Right cardiac atrium (tissue), 5 donors: ENCODE results near the gene EPS8L2. TPM values are rescaled to one million over a fixed set of nuclear protein-coding genes. Genes with fewer than 3 reads are reported as not detected.

Experiments
- ATAC-seq, 2 donors: fragments of 200-7000 bp; cut with Tn5 transposase; one replicate each; pipeline versions ENCODE4 v1.8.0 to v1.9.1; 2020; ENCODE audit warnings: moderate library complexity in 2 of 2, mild to moderate bottlenecking in 1 of 2
- DNase-seq, 3 donors: peaks; one replicate each; pipeline ENCODE4 v3.0.0-alpha.2; 2020
- H3K27ac ChIP-seq: one replicate; pipeline ENCODE4 v1.5.1; 2013; ENCODE audit warnings: mild to moderate bottlenecking, low read length, control low read depth, moderate library complexity
- H3K27me3 ChIP-seq: one replicate; pipeline ENCODE4 v1.6.1; 2013; ENCODE audit not compliant: control insufficient read depth, insufficient read depth
- H3K4me1 ChIP-seq: one replicate; pipeline ENCODE4 v1.6.1; 2013; ENCODE audit warnings: low read length; ENCODE audit not compliant: control insufficient read depth, insufficient read depth
- H3K4me3 ChIP-seq: one replicate; pipeline ENCODE4 v1.5.1; 2013; ENCODE audit warnings: low read length, control low read depth
- H3K9me3 ChIP-seq: one replicate; pipeline ENCODE4 v1.6.1; 2013; ENCODE audit warnings: low read length; ENCODE audit not compliant: control insufficient read depth
- WGBS: extraction: QIAGEN DNeasy Blood & Tissue Kit; methylation state at CpG from one replicate; pipeline ENCODE4 v1.1.7; 2013; 5-methylcytosine and 5-hydroxymethylcytosine counted together
- intact Hi-C, 4 donors: fragments of 100-400 bp; cut with DNase I; formaldehyde crosslinking; loops; one replicate each; pipeline versions ENCODE4 v1.11.0 to v1.14.0; 2022 to 2023
- polyA plus RNA-seq: library from polyadenylated mRNA; stranded (reverse); fragments of 200-250 nt; gene quantifications from one replicate; pipeline ENCODE4 v1.2.3, GENCODE V29; 2013
- total RNA-seq, 4 donors: library from RNA; stranded (reverse); fragmentation: NEBNext Ultra II Directional; extraction: Animal tissue kit (Norgen Biotek cat#: 25700); gene quantifications; one replicate each; pipeline ENCODE4 v1.2.1, GENCODE V29; 2021
- donor health status: healthy with polysubstance abuse.
- donor health status: DM: no; HTN: yes; CAD: no.
- donor health status: DM: no; HTN: no; CAD: no.
- donor health status: DM: no; HTN: yes; CAD: no; lungs with severe emphysema.
- donor health status: DM: yes; HTN: yes; CAD: no.

Gene EPS8L2
- total and polyA plus RNA-seq, 5 donors = 3.1 to 8.2 (median 6.3) TPM

- DNase-seq (no peak), ATAC-seq (no peak)
- Histone ChIP-seq H3K4me1 (no peaks in the 10 kb centered on the region), H3K4me3 (no peak overlapping the region), H3K9me3 (no peaks in the 10 kb centered on the region), H3K27ac (no peak overlapping the region), H3K27me3 (no peaks in the 10 kb centered on the region)
- intact Hi-C loops = no loop called here
- WGBS = 33% methylated on average over 1 of the region's 1 CpG
Measured at GRCh38 chr11:745428-745827, 39.4 kb downstream of the EPS8L2 start.

GRCh38 chr11:746289-747157 is 40.5 kb downstream of the EPS8L2 start:
- Histone ChIP-seq H3K4me1 (no peaks in the 10 kb centered on the region), H3K9me3 (no peaks in the 10 kb centered on the region), H3K27ac (peak overlapping the region; percentile 37), H3K27me3 (no peaks in the 10 kb centered on the region), H3K4me3 (peak overlapping the region; percentile 95)
- WGBS = 23% methylated on average over 46 of the region's 46 CpGs
- ATAC-seq (peak; percentile 47 to 55), DNase-seq (peak in 2 of 3 donors; percentile 31 to 62)
- intact Hi-C loops = no loop called here

- under 1% methylated on average over 112 of the region's 112 CpGs for WGBS
- Histone ChIP-seq H3K4me3 (peak within 1 kb of the TSS; percentile 95), H3K4me1 (no peaks in the 10 kb centered on the region), H3K27ac (peak within 1 kb of the TSS; percentile 85), H3K27me3 (no peaks in the 10 kb centered on the region), H3K9me3 (no peaks in the 10 kb centered on the region)
- ATAC-seq (peak; percentile 98), DNase-seq (peak; percentile 93 to 97 (median 97))
- intact Hi-C loops = no loop called here
Measured at GRCh38 chr11:747158-748006, 41.4 kb downstream of the EPS8L2 start, which contains the start of gene TALDO1. TALDO1 (plus strand) TSS chr11:747464; CDS start chr11:747482, 18 bp downstream.

GRCh38 chr11:748007-748359 is 42.0 kb downstream of the EPS8L2 start:
- H3K9me3 ChIP-seq = no peaks in the 10 kb centered on the region
- ATAC-seq = peak; percentile 3 to 17
- no peaks in the 10 kb centered on the region for H3K27me3 ChIP-seq
- DNase-seq = peak in 1 of 3 donors; percentile 58
- WGBS = 11% methylated on average over 18 of the region's 18 CpGs
- peak overlapping the region; percentile 85 for H3K27ac ChIP-seq
- intact Hi-C loops = no loop called here
- peak overlapping the region; percentile 95 for H3K4me3 ChIP-seq
- H3K4me1 ChIP-seq = no peaks in the 10 kb centered on the region

GRCh38 chr11:749731-750130 is 43.7 kb downstream of the EPS8L2 start:
- DNase-seq (no peak), ATAC-seq (no peak)
- Histone ChIP-seq H3K27ac (no peak overlapping the region), H3K27me3 (no peaks in the 10 kb centered on the region), H3K9me3 (no peaks in the 10 kb centered on the region), H3K4me1 (no peaks in the 10 kb centered on the region), H3K4me3 (no peak overlapping the region)
- intact Hi-C loops = no loop called here
- WGBS = 62% methylated on average over 2 of the region's 2 CpGs

GRCh38 chr11:760236-760635 is 54.2 kb downstream of the EPS8L2 start:
- intact Hi-C loops = no loop called here
- no peak for DNase-seq
- Histone ChIP-seq H3K27me3 (no peaks in the 10 kb centered on the region), H3K9me3 (no peaks in the 10 kb centered on the region), H3K27ac (no peak overlapping the region), H3K4me1 (no peaks in the 10 kb centered on the region), H3K4me3 (no peak overlapping the region)
- ATAC-seq = no peak

- Histone ChIP-seq H3K9me3 (no peaks in the 10 kb centered on the region), H3K4me1 (no peaks in the 10 kb centered on the region), H3K27me3 (no peaks in the 10 kb centered on the region), H3K4me3 (no peak overlapping the region), H3K27ac (no peak overlapping the region)
- DNase-seq = peak in 1 of 3 donors; percentile 35
- WGBS = 84% methylated on average over 8 of the region's 8 CpGs
- intact Hi-C loops = no loop called here
- ATAC-seq = no peak
Measured at GRCh38 chr11:761526-762108, 55.6 kb downstream of the EPS8L2 start.

- Histone ChIP-seq H3K4me3 (no peak overlapping the region), H3K27me3 (no peaks in the 10 kb centered on the region), H3K27ac (no peak overlapping the region), H3K4me1 (no peaks in the 10 kb centered on the region), H3K9me3 (no peaks in the 10 kb centered on the region)
- intact Hi-C loops = no loop called here
- DNase-seq (peak; percentile 43 to 64 (median 43)), ATAC-seq (peak; percentile 12 to 37)
- WGBS = 64% methylated on average over 10 of the region's 10 CpGs
Measured at GRCh38 chr11:762421-763072, 56.5 kb downstream of the EPS8L2 start.

- 68% methylated on average over 22 of the region's 24 CpGs for WGBS
- no peaks in the 10 kb centered on the region for H3K27me3 ChIP-seq
- no peaks in the 10 kb centered on the region for H3K9me3 ChIP-seq
- H3K4me1 ChIP-seq = no peaks in the 10 kb centered on the region
- no peak overlapping the region for H3K27ac ChIP-seq
- ATAC-seq (no peak), DNase-seq (peak in 1 of 3 donors; percentile 18)
- no peak overlapping the region for H3K4me3 ChIP-seq
- intact Hi-C loops = no loop called here
Measured at GRCh38 chr11:763073-763463, 57.0 kb downstream of the EPS8L2 start.

- 83% methylated on average over 22 of the region's 22 CpGs for WGBS
Measured at GRCh38 chr11:763549-764321, 57.7 kb downstream of the EPS8L2 start.

More at GRCh38 chr11:763549-764321, 57.7 kb downstream of the EPS8L2 start:
- DNase-seq = peak in 2 of 3 donors; percentile 40 to 60
- no peaks in the 10 kb centered on the region for H3K27me3 ChIP-seq
- intact Hi-C loops = no loop called here
- no peak overlapping the region for H3K4me3 ChIP-seq
- H3K4me1 ChIP-seq = no peaks in the 10 kb centered on the region
- H3K27ac ChIP-seq = no peak overlapping the region
- H3K9me3 ChIP-seq = no peaks in the 10 kb centered on the region
- ATAC-seq = peak; percentile 4 to 13
